GM23248 (cell line): ENCODE data around the gene APOE. TPM values are rescaled to one million over a fixed set of nuclear protein-coding genes. Genes with fewer than 3 reads are reported as not detected.

Experiments
- DNase-seq: peaks from one replicate; pipeline ENCODE4 v3.0.0-alpha.2; 2015
- H2AFZ ChIP-seq: fragments of 200-600 bp; sonication (generic); 2 replicates; pipeline ENCODE4 v1.6.1; 2016; ENCODE audit warnings: antibody characterized with exemption
- H3F3A ChIP-seq: fragments of 200-600 bp; sonication (generic); 2 replicates; pipeline ENCODE4 v1.6.1; 2016; ENCODE audit warnings: mild to moderate bottlenecking, antibody characterized with exemption, mixed run types; ENCODE audit not compliant: insufficient read depth
- H3K27ac ChIP-seq: fragments of 200-600 bp; sonication (generic); 2 replicates; pipeline ENCODE4 v1.5.1; 2016; ENCODE audit warnings: mild to moderate bottlenecking
- H3K27me3 ChIP-seq: fragments of 200-600 bp; sonication (generic); replicated peaks from 2 replicates; pipeline ENCODE4 v1.6.1; 2016; ENCODE audit warnings: mild to moderate bottlenecking; ENCODE audit not compliant: insufficient read depth
- H3K36me3 ChIP-seq: fragments of 200-600 bp; sonication (generic); 2 replicates; pipeline ENCODE4 v1.6.1; 2016; ENCODE audit warnings: low read depth, mild to moderate bottlenecking
- H3K4me1 ChIP-seq: fragments of 200-600 bp; sonication (generic); 2 replicates; pipeline ENCODE4 v1.6.1; 2016; ENCODE audit warnings: mild to moderate bottlenecking; ENCODE audit not compliant: insufficient read depth
- H3K4me2 ChIP-seq: fragments of 200-600 bp; sonication (generic); one replicate; pipeline ENCODE4 v1.6.1; 2016; ENCODE audit warnings: mild to moderate bottlenecking; ENCODE audit not compliant: unreplicated experiment
- H3K4me3 ChIP-seq: fragments of 200-600 bp; sonication (generic); 2 replicates; pipeline ENCODE4 v1.5.1; 2016; ENCODE audit warnings: mild to moderate bottlenecking
- H3K79me2 ChIP-seq: fragments of 200-600 bp; sonication (generic); 2 replicates; pipeline ENCODE4 v1.6.1; 2016; ENCODE audit warnings: mild to moderate bottlenecking; ENCODE audit not compliant: insufficient read depth
- H3K9ac ChIP-seq: fragments of 200-600 bp; sonication (generic); 2 replicates; pipeline ENCODE4 v1.6.1; 2016; ENCODE audit warnings: mild to moderate bottlenecking
- H3K9me2 ChIP-seq: fragments of 200-600 bp; sonication (generic); 2 replicates; pipeline ENCODE4 v1.6.1; 2016; ENCODE audit warnings: mixed run types, mild to moderate bottlenecking, moderate library complexity; ENCODE audit not compliant: insufficient read depth
- H3K9me3 ChIP-seq: fragments of 200-600 bp; sonication (generic); one replicate; pipeline ENCODE4 v1.6.1; 2017; ENCODE audit warnings: low read depth
- H4K20me1 ChIP-seq: fragments of 200-600 bp; sonication (generic); 2 replicates; pipeline ENCODE4 v1.6.0; 2016; ENCODE audit not compliant: insufficient read depth
- EZH2 ChIP-seq: fragments of 200-600 bp; sonication (generic); IDR thresholded peaks from 2 replicates; pipeline ENCODE4 v1.6.1; 2018; ENCODE audit warnings: antibody characterized with exemption, mild to moderate bottlenecking; ENCODE audit not compliant: insufficient read depth, poor library complexity, severe bottlenecking
- EZH2phosphoT487 ChIP-seq: fragments of 200-600 bp; sonication (generic); IDR thresholded peaks from 2 replicates; pipeline ENCODE4 v1.6.1; 2018; ENCODE audit warnings: antibody characterized with exemption, moderate library complexity, mild to moderate bottlenecking, low read depth; ENCODE audit not compliant: insufficient read depth
- WGBS, 2 experiments: methylation state at CpG; one replicate each; pipeline ENCODE4 v1.1.6; 2015 to 2017; ENCODE audit warnings: low lambda C conversion rate in 2 of 2, low coverage in 1 of 2; ENCODE audit errors: missing lambda C conversion rate in 2 of 2; 5-methylcytosine and 5-hydroxymethylcytosine counted together
- in situ Hi-C: fragments of 300-500 bp; cut with MboI; formaldehyde crosslinking; loops from 2 replicates; pipeline ENCODE4 v1.15.0; 2020
- polyA plus RNA-seq: library from polyadenylated mRNA; unstranded; fragments of >200 nt; fragmentation: Nextera tagmentation; extraction: Ambion mirVana; gene quantifications from 2 replicates; pipeline ENCODE4 v1.2.1, GENCODE V29; 2016
- total RNA-seq: library from RNA; depleted of rRNA; stranded (reverse); fragments of >200 nt; shearing (Covaris generic); gene quantifications from 2 replicates; pipeline ENCODE4 v1.2.3, GENCODE V29; 2014

APOE gene
- total and polyA plus RNA-seq, 2 experiments from 2014 or later = 0.60 to 0.76 TPM

DNA sequence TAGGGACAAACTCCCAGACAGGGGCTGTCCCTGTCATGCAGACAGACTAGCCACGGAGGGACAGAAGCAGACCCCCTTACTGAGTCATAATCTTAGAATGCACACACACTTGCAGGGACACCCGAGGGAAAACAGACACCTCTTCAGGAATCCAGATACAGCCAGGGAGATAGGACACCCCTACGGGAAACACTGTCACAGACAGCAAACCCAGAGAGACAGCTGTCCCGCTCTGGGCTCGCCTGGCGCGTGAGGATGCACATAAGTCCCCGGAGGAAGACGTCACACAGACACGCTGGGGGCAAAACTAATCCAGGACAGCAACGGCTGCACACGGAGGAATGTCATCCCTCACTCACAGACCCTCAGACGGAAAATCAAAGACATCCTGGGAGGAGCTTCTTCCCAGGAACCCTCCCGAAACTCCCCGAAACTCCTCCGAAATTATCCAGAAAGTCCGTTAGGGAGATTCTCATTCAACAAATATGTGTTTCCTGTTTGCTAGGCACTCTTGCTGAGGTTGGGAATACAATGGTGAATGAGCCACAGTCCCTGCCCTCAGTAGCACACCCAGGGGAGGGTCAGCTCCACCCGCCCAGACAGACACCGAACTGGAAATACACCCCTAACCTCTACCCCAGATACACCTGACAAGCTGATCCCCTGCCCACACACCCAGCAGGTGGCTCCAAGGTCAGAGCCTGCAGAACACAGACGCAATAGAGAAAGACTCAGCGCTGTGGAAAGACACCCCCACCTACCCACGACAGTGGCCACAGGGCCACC, 29.7 kb upstream of the APOE start:
- no peak for DNase-seq
- TF ChIP-seq EZH2phosphoT487 (no peak), EZH2 (no peak)
- no peaks in the 10 kb centered on the region for H3K9me3 ChIP-seq
- H3K27me3 ChIP-seq = no peaks in the 10 kb centered on the region
- no peaks in the 10 kb centered on the region for H4K20me1 ChIP-seq
- peaks cover 3% of the 10 kb centered on the region; the same call in 1 of the 2 replicates for H3K36me3 ChIP-seq
- H3K4me2 ChIP-seq = no peak overlapping the region
- H3F3A ChIP-seq = no peaks in the 10 kb centered on the region
- H3K27ac ChIP-seq = no peak overlapping the region
- in situ Hi-C loops = no loop called here
- no peaks in the 10 kb centered on the region for H3K9me2 ChIP-seq
- H3K9ac ChIP-seq = no peak overlapping the region
- no peaks in the 10 kb centered on the region for H3K4me1 ChIP-seq
- WGBS, 2 experiments = 85 to 87% methylated on average over 22 of the region's 22 CpGs
- no peak overlapping the region for H2AFZ ChIP-seq
- H3K4me3 ChIP-seq = no peak overlapping the region
- no peaks in the 10 kb centered on the region for H3K79me2 ChIP-seq

DNA sequence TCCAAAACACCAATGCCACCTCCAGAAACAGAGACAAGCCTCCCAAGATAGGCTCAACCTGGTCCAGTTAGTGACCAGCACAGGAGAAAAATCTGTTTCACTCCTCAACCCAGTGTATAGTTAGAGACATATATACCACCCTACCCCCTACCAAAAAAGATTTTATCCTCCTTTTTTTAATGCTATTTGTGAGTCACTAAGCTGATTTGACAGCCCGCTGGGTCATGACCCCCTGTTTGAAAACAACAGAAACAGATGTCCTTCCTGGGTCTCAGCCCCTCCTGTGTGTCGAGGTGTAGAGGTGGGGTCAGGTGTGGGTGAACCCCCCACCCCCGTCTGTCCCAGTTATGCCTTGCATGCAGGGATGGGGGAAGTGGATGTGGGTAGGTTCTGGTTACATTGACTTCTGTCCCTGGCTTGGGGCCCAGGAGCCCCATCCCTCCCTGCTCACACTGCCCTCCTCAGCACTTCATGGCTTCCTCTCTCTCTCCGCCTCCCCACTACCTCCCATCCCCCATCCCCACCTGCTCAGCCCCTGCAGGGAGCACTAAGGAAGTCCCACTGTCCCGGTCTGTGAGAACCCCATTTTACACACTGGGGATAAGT, 28.6 kb upstream of the APOE start:
- WGBS, 2 experiments = 85% methylated on average over 4 to 5 of the region's 5 CpGs
- Histone ChIP-seq H3K79me2 (no peaks in the 10 kb centered on the region), H3K36me3 (peaks cover 3% of the 10 kb centered on the region; the same call in 1 of the 2 replicates)

DNA sequence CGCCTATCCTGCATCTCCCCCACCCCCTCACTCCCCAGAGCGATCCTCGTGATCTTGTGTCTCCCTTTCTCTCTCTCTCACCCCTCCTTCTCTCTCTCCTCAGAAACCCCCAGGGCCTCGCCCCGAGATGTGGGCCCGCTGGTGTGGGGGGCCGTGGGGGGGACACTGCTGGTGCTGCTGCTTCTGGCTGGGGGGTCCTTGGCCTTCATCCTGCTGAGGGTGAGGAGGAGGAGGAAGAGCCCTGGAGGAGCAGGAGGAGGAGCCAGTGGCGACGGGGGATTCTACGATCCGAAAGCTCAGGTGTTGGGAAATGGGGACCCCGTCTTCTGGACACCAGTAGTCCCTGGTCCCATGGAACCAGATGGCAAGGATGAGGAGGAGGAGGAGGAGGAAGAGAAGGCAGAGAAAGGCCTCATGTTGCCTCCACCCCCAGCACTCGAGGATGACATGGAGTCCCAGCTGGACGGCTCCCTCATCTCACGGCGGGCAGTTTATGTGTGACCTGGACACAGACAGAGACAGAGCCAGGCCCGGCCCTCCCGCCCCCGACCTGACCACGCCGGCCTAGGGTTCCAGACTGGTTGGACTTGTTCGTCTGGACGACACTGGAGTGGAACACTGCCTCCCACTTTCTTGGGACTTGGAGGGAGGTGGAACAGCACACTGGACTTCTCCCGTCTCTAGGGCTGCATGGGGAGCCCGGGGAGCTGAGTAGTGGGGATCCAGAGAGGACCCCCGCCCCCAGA, 27.3 kb upstream of the APOE start:
- no peak for TF ChIP-seq EZH2phosphoT487
- TF ChIP-seq EZH2 = no peak
- in situ Hi-C loops = no loop called here
- no peak overlapping the region for H3K4me2 ChIP-seq
- H3K4me3 ChIP-seq = no peak overlapping the region
- DNase-seq = no peak
- H3K27me3 ChIP-seq = no peaks in the 10 kb centered on the region
- no peaks in the 10 kb centered on the region for H4K20me1 ChIP-seq
- 85 to 95% methylated on average over 18 to 26 of the region's 26 CpGs for WGBS, 2 experiments
- H2AFZ ChIP-seq = no peak overlapping the region
- H3K9me2 ChIP-seq = no peaks in the 10 kb centered on the region
- H3F3A ChIP-seq = no peaks in the 10 kb centered on the region
- no peaks in the 10 kb centered on the region for H3K79me2 ChIP-seq
- no peak overlapping the region for H3K27ac ChIP-seq
- no peak overlapping the region for H3K9ac ChIP-seq
- peaks cover 3% of the 10 kb centered on the region; the same call in 1 of the 2 replicates for H3K36me3 ChIP-seq
- H3K9me3 ChIP-seq = no peaks in the 10 kb centered on the region
- no peaks in the 10 kb centered on the region for H3K4me1 ChIP-seq

More for the DNA sequence above, 28.6 kb upstream of the APOE start:
- Histone ChIP-seq H3K27me3 (no peaks in the 10 kb centered on the region), H3K4me3 (no peak overlapping the region), H3K9ac (no peak overlapping the region), H3K27ac (no peak overlapping the region), H3F3A (no peaks in the 10 kb centered on the region), H3K9me3 (no peaks in the 10 kb centered on the region), H3K9me2 (no peaks in the 10 kb centered on the region), H3K4me1 (no peaks in the 10 kb centered on the region), H4K20me1 (no peaks in the 10 kb centered on the region), H2AFZ (no peak overlapping the region), H3K4me2 (no peak overlapping the region)
- in situ Hi-C loops = no loop called here
- TF ChIP-seq EZH2phosphoT487 = no peak
- no peak for TF ChIP-seq EZH2
- no peak for DNase-seq

DNA sequence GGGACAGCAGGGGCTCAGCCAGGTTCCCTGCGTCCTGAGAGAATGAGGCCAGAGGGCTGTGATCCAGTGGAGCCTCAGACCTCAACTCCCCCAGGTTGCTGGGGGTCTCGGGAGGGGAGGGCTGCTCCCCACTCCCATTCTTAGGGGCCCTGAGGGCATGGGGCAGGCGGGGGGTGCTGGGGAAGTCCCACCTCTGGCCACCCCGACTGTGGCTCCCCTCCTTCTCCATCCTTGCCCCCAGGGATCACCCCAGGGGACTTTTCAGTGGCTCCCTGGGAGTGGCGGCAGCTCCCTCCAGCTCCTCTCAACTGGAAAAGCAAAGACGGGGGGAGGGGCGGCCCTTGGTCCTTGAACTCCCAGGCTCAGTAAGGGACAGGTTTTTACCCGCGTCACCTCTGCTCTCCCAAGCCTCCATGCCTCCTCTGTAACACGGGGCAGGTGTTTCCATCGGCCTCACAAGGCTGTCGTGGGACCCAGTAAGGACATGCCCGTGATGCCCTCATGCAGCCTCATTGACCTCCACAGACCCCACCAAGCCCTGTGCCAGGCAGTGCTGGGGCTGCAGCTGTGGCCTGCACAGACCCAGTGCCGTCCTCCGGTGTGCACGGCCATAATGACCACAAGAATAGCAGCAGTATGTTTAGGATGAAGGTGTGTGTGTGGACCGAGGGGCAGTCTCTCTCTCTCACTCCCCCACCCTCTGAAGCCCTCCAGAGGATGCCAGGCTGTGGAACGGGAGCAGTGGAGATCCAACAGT, 26.1 kb upstream of the APOE start:
- TF ChIP-seq EZH2 (no peak), EZH2phosphoT487 (no peak)
- in situ Hi-C loops = no loop called here
- H3K79me2 ChIP-seq = no peaks in the 10 kb centered on the region
- no peak overlapping the region for H3K4me3 ChIP-seq
- no peaks in the 10 kb centered on the region for H4K20me1 ChIP-seq
- H3K4me2 ChIP-seq = no peak overlapping the region
- 86 to 93% methylated on average over 13 to 18 of the region's 18 CpGs for WGBS, 2 experiments
- H3K27me3 ChIP-seq = no peaks in the 10 kb centered on the region
- no peak for DNase-seq
- H3K9me2 ChIP-seq = no peaks in the 10 kb centered on the region
- no peak overlapping the region for H2AFZ ChIP-seq
- H3K4me1 ChIP-seq = no peaks in the 10 kb centered on the region
- no peak overlapping the region for H3K27ac ChIP-seq
- no peaks in the 10 kb centered on the region; the same call in 1 of the 2 replicates for H3K36me3 ChIP-seq
- no peaks in the 10 kb centered on the region for H3F3A ChIP-seq
- no peaks in the 10 kb centered on the region for H3K9me3 ChIP-seq
- H3K9ac ChIP-seq = no peak overlapping the region
